OCI-LY1 (cell line): ENCODE measurements around the gene KCNIP4.

Experiments
- CTCF ChIP-seq: fragments of 200-600 bp; sonication (generic), shearing (Covaris generic); IDR thresholded peaks from 2 replicates; pipeline ENCODE4 v1.5.1; 2017; ENCODE audit warnings: mild to moderate bottlenecking, antibody characterized with exemption, low read length, moderate library complexity, mixed read lengths
- EZH2 ChIP-seq: fragments of 200-600 bp; sonication (generic), shearing (Covaris generic); IDR thresholded peaks from 2 replicates; pipeline ENCODE4 v1.8.0; 2017; ENCODE audit warnings: borderline replicate concordance, mixed run types, mild to moderate bottlenecking, antibody characterized with exemption, low read length, moderate library complexity, mixed read lengths

- TF ChIP-seq CTCF (no peak), EZH2 (no peak)
These were observed 1087.7 kb downstream of the KCNIP4 start for GRCh38 chr4:20860878-20861277.
